ENCODE measurements around the gene ALG1L2.
A peak's percentile ranks its signal among the peaks of the same experiment; 100 is the strongest.
"Not testable (repeated sequence)": the region's sequence is repeated elsewhere in the genome, so short reads cannot be mapped to it uniquely, and the experiment has no call there.

The ALG1L2 gene

DNA sequence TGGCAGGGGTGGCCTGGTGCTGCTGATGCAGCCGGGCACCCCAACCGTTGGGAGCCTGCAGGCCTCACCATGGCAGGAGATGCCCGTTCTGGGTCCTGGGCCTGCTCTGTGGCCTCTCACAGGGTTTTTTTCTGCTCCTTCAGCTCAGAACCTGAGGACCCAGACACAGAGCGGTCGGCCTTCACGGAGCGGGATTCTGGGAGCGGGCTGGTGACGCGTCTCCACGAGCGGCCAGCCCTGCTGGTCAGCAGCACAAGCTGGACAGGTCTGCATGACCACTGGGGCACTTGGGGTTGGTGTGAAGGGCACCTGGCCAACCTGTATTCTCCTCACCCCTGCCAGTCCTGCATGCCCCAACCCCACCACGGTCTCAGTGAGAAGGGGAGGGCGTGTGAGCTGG lies 10.3 kb downstream of the ALG1L2 start:
- FAIRE-seq (no peak), DNase-seq (ENCODE audit: insufficient read length, low spot score) (no peak)

DNA sequence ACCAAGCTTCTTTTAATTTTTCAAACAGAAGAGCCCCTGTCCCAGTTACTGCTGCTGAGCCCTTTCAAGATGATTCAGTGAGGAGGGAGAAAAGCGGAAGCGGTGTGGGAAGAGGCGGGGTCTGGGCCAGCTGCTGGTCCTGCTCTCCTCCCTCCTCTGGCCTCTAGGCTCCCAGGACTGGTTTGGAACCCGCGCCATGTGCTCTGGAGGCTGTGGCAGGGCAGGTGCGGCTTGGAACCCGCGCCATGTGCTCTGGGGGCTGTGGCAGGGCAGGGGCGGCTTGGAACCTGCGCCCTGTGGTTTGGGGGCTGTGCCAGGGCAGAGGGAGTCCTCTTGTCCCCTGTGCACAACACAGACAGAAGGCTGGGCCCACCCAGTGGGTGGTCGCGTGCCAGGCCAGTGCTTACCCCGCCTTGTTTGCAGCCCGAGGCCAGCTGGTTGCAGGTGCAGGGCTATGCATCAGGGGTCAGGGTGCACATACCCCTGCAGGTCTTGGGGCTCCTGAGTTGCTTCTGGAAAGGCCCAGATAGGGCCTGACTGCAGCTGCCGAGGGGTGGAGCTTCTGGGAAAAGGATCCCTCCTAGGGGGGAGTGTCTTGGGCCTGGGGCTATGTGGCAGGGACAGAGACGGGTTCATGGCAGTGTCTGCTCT lies 12.2 kb downstream of the ALG1L2 start:
- FAIRE-seq, result peak; percentile 14
- peak; percentile 32 for DNase-seq (ENCODE audit: insufficient read length, low spot score)

DNA sequence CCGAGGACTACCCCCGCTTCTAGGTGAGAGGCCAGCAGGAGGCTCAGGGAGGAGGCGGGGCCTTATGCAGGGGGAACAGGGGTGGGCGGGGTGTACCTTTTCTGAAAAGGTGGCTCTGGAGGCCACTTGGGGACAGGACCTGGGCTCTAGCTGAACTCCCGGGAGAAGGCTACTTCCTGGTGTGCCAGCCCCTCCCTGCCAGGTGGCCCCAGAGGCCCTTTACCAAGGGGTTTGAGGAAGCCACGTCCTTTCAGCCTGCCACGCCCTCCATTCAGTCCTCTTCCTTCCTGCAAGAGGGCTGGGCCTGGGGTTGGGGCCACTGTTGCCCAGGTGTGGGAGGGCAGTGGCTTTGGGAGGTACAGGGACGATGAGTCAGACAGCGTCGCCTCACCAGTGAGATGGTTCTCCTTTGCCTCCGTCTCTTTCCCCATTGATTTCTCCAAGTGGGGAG lies 12.9 kb downstream of the ALG1L2 start:
- not testable (repeated sequence) for DNase-seq (ENCODE audit: insufficient read length, low spot score); FAIRE-seq

DNA sequence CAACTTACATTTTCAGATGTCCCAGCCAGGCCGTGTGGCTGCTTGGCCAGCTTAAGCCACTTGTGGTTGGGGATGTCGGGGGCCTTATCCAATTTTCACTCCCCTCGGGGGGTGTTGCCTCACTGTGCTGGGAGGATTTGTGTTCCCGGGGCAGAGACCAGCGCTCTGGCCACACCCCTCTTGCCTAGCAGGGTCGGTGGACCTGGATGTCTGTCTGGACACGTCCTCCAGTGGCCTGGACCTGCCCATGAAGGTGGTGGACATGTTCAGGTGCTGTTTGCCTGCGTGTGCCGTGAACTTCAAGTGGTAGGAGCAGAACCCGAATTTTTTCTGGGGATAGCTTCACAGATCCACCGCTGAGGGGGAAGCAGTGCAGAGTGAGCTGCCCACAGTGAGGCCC lies 14.2 kb downstream of the ALG1L2 start:
- DNase-seq (ENCODE audit: insufficient read length, low spot score); FAIRE-seq: not testable (repeated sequence)

DNA sequence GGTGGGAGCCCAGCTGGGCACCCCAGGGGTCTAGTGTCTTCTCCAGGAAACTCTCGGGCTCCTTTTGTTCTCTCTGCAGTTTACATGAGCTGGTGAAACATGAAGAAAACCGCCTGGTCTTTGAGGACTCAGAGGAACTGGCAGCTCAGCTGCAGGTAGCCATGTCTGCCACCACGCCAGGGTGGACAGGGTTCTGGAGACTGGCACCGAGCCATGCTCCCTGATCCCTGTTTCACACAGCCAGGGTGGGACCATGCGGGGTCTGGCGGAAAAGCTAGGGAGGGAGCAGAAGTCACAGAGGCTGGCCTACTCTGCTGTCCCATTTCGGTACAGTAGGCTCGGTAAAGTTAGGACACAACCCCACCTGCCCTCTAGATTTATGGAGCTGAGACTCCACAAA lies 15.5 kb downstream of the ALG1L2 start:
- FAIRE-seq; DNase-seq (ENCODE audit: insufficient read length, low spot score): not testable (repeated sequence)

DNA sequence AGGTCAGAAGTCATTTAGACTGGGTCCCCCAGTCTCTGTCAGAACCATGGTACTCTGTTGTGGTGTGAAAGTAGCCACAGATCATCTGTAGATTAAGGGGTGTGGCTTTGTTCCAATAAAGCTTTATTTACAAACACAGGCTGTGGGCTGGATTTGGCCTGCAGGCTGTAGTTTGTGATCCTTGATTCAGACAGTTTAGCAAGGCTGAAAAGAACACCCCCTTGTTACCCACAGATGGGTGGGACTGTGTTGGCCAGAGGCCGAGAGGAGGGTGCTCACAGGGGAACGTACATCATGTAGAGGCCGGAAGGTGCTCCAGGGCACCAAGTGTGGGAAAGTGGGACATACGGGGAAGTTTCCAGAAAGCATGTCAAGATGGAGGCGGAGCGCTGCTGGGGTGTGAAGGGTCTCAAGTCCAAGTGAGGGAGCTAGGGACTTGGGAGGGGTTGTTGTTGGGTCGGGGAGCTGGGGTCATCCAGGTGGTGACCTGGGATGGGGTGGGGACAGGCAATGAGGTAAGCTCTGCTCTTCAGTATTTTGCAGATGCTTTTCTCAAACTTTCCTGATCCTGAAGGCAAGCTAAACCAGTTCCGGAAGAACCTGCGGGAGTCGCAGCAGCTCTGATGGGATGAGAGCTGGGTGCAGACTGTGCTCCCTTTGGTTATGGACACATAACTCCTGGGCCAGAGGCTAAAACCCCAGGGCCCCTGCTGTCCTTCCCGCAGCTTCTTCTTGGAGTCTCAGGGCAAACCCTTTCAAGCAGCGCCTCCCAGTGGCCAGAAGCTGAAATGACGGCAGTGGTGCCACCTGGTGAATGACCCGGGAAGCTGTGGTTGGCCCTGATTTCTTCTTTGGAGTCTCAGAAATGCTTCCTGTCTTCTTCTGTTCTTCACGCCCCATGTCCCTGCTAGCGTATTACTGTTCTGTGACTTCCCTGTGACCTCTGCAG lies 16.3 kb downstream of the ALG1L2 start:
- DNase-seq (ENCODE audit: insufficient read length, low spot score); FAIRE-seq: not testable (repeated sequence)

DNA sequence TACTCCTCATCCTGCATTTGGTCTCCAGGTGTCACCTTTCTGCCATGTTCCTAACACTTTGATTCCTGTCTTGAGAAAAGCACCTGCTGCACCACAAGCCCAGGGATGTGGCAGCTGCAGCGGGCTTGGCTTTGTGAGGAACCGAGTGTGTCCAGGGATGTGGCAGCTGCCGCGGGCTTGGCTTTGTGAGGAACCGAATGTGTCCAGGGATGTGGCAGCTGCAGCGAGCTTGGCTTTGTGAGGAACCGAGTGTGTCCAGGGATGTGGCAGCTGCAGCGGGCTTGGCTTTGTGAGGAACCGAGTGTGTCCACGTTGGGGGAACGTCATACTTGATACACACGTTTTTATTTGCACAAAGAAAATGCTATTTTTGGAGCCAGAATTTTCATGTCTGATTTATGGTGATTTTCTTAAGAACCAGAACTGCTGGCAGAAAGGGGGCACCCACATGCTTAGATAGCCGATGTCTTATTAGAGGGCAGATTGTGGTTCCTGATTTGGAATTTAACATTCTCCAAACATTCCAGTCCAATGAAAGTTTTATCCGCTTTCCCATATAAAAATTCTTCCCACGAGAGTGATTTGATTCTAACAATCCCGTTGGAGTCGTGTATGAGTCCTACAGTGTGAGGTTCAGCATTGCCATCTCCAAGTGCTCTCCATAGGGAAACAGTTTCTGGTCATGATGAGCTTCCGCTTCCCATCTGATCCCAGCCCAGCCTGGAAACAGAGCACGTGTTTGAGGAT lies 17.2 kb downstream of the ALG1L2 start:
- DNase-seq (ENCODE audit: insufficient read length, low spot score); FAIRE-seq: not testable (repeated sequence)

DNA sequence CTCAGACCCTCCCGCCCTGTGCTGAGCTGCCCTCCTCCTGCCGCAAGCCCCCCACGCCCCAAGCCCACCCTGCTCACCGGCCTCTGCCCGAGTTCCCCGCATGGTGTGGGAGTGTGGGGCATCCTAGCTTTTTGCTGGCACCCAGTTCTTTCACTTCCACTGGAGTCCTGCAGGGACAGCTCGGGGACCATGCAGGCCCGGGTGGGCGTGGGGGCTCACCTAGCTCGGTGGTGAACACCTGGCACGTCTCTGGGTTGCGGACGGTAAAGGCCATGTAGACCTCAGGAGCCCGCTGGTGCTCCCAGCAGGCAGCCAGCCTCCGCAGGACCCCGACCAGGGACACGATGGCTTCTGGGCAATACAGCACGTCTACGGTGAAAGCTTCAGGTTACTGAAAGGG lies 20.9 kb downstream of the ALG1L2 start:
- DNase-seq (ENCODE audit: insufficient read length, low spot score); FAIRE-seq: not testable (repeated sequence)

DNA sequence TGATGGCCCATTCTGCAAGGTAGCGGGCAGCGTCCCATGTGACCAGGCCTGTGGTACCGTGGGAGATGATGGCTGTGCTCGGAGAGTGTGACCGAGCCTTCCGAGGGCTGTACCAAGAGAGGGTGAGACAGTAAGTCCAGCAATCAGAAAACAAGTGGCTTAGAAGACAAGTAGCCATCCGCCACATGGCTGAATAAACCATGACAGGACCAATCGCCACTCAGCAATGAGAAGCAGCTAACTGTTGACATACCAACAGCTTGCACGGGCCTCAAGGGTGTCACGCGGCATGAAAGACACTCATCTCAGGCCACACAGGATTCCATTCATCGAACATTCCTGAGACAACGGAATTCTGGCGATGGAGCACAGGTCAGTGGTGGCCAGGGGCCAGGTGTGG lies 22.6 kb downstream of the ALG1L2 start:
- FAIRE-seq, result not testable (repeated sequence)

DNA sequence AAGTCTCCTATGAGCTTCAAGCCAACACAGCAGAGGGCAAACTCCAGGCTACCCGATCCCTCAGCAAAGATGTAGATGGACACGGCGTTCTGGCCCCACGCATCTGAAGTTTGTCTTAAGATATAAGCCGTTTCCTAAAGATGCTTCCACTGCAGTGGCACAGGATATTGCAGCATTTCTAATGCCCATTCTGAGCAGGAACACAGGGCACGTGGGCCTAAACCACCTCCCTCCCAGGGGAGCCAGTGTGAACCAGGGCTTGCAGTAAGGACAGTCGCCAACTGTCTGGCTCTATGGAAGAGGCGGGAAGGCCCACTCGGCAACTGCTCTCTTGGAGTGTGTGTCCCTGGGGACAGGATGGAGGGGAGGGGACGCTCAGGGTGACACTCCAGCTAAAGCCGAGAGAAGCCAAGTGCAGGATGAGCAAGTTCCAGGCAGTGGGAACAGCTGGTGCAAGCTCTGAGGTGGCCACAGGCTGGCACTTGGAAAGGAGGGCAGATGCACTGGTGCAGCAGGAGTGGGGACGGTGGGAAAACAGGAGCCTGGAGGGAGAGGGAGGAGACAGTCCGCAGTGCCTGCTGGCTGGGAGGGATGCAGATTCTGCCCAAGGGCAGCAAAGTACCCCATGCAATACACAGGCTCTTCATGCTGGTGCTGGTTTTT lies 25.8 kb downstream of the ALG1L2 start:
- not testable (repeated sequence) for FAIRE-seq

More for the DNA sequence above, 22.6 kb downstream of the ALG1L2 start:
- not testable (repeated sequence) for DNase-seq (ENCODE audit: insufficient read length, low spot score)

DNA sequence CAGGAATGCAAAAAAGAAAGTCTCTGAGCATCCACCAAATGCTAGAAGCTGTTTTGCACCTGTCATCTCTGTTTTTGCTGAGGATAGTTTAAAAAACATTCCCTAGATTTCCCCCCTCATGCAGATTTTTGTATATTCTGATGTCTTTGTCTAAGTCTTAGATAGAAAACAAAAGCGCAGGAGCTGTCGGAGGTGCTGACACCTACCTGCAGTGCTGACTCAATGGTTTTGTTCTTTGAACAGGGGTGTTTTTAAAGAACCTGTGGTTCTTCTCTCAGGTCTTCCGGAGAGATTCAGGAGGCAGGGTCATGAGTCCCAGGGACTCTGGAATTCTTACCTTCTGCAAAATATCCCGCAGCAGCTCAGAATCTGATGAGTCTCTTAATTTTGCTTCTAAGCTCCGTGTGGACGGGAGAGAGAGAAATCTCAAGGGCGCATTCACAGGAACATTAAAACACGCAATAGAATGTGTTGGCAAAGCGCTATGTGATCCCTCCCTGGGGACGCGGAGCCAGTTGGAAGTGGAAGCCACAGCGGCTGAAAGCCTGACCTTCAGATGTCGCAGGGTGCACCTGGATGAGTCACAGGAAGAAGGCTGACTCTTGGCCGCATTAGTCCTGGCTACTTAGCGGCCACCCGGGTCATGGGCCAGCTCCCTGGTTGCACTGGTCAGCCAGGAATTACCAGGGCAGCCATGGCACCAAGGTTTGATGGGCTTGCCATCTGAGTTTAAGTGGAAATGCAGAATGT lies 27.4 kb downstream of the ALG1L2 start:
- not testable (repeated sequence) for FAIRE-seq; DNase-seq (ENCODE audit: insufficient read length, low spot score)

More for the DNA sequence above, 25.8 kb downstream of the ALG1L2 start:
- DNase-seq (ENCODE audit: insufficient read length, low spot score), result not testable (repeated sequence)

DNA sequence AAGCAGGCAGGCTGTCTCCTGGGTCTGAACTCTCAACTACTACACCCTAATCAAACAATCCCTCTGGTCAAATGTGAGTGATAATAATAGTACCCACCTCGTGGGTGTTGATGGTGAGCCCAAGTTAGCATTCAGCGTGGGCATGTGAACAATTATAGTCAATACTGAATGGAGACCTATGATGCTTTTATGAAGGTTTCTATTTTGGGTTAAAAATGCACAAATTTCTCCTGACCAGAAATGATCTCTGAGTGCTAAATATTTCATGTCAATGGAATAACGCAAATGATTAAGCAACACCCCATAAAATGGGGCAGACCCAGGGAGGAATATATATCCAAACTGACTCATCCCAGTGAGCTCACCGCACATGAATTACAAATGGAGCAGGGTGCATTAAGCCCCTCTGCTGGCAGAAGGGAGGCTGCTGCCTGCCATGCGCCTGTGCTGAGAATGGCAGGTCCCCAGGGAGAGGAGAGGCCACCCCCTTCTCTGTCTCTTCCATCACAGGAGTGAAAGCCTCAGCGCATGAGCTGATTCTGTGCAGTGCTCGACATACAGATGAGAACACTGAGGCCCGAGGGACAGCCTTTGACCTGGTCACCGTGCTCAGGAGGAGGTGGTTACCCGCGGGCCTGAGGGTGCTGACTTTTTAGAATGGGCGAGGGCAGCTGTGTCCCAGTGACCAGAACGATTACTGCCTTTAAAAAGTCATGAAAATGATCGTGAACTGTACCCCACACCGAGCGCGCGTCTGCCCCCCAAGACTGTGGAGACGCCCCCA lies 28.9 kb downstream of the ALG1L2 start:
- FAIRE-seq; DNase-seq (ENCODE audit: insufficient read length, low spot score): not testable (repeated sequence)

DNA sequence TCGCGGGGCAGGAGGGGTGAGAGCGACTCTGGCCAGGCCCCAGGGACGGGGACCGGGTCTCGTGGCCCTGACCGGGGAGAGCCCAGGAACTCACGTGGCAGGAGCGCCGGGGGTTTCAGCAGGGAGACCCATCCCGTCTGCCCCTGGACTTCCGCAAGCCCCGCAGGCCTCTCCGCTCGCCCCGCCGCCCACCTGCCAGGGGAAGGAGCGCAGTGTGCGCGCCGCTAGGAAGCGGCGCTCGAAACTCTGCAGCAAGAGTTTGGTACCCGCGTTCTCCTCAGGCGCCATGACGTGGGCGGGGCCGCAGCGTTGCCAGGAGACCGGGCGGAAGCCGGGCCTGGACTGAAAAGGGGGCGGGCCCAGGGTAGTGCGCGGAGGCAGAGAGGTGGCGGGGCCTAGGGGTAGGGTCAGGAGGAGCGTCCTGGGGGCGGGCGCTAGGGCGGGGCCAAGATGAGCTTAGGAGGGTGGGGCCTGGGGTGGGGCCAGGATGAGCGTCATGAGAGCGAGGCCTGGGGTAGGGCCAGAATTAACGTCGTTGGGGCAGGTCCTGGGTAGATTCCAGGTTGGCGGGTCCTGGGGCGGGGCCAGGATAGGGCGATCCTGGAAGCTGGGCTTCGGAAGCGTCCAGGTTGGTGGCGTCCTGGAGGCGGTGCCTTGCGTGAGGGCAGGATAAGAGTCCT lies 29.7 kb downstream of the ALG1L2 start:
- peak; percentile 65 for DNase-seq (ENCODE audit: insufficient read length, low spot score)
- FAIRE-seq, result no peak

DNA sequence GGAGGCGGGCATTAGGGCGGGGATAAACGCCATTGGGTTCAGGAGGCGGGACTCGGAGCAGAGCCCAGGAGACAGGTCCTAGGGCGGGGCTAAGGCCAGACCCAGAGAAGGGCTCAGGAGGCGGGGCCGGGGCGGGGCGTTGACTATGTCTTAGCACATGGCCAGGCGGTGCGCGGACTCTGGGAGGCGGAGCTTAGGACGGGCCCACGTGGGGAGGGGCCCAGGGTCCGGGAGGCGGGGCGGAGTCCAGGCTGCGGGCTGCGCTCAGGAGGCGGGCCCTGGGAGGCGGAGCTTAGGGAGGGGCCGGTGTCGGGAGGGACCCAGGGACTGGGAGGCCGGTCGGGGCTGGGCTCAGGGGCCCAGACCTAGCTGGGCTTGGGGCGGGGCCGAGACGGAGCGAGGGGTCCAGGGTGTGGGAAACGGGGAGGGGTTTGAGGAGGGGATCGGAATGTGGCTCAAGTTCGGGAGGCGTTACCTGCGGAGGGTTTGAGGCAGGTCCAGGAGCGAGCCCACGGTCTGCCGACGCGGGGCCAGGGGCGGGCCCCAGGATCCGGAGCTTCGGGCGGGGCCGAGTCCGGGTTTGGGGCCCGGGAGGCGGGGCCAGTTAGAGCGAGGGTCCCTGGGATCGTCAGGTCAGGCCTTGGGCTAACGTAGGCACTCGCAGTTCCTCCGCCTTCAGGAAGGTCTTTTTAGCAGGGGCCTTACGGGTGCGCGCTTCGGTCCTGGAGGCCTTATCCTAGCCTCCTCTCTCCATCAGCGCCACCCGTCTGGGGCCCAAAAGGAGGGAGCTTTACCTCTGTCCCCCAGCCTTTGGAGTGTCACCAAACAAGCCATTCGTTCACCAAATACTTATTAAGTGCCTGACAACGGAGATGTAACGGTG lies 30.5 kb downstream of the ALG1L2 start:
- FAIRE-seq, result peak; percentile 86
- DNase-seq (ENCODE audit: insufficient read length, low spot score), result not testable (repeated sequence)

DNA sequence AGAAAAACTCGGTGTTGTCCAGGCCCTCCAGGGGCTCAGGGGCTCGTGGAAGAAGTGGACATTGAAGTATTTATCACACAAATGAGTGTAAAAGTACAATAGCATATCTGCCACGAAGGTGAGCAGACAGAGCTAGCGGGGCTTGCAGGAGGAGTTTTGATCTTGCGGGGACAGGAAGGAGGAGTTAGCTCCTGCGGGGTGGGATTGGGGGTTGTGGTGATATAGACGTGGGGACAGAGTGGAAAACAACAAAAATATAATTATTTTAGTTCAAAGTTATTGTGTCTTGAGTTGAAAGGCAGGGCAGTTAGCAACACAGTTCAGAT lies 31.1 kb downstream of the ALG1L2 start:
- not testable (repeated sequence) for DNase-seq (ENCODE audit: insufficient read length, low spot score); FAIRE-seq

DNA sequence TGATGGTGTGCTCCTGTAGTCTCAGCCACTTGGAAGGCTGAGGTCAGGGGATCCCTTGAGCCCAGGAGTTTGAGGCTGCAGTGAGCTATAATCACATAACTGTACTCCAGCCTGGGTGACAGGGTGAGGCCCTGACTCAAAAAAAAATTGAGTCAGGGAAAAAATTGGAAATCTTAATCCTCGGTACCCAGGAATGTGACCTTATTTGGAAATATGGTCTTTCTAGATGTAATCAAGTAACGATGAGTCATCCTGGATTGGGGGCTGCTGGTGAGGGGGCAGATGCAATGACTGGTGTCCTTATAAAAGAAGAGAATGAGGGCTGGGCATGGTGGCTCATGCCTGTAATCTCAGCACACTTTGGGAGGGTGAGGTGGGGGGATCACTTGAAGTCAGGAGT lies 33.8 kb downstream of the ALG1L2 start:
- DNase-seq (ENCODE audit: insufficient read length, low spot score); FAIRE-seq: not testable (repeated sequence)

DNA sequence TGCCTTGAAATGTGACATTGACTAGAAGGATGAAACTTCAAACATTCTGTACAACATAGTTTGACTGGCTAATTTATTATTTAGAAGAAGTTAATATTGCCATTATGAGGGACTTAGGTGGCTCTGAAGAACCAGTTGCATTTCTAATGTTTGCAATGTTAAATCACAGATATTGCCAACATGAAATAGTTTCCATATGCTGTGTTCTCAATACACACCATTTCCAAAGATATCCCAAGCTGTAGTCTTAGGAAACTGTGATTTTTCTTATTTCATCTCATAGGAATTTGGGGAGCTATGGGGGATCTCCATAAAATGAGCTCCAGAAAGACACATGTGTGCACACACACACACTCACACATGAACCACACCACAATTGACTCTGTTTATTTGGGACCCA lies 36.3 kb downstream of the ALG1L2 start:
- DNase-seq (ENCODE audit: insufficient read length, low spot score) (no peak), FAIRE-seq (no peak)

Measured in GM19239 (cell line).